H1 (cell line): Measurements from ENCODE around the gene LEPR.

Source experiments
- EP300 ChIP-seq, 2 experiments: IDR thresholded peaks; 1 replicate in 1 of 2; 2 replicates in 1 of 2; pipeline ENCODE4 v1.6.1; 2011 to 2012; ENCODE audit warnings: low read depth in 2 of 2, low read length in 2 of 2, mild to moderate bottlenecking in 2 of 2, borderline replicate concordance in 1 of 2, inconsistent platforms in 1 of 2, moderate library complexity in 1 of 2
- EZH2 ChIP-seq: fragments of 200-600 bp; sonication (generic); IDR thresholded peaks from 2 replicates; pipeline ENCODE4 v1.7.1; 2012; ENCODE audit warnings: low read depth, mild to moderate bottlenecking, moderate library complexity, low read length, inconsistent platforms; ENCODE audit not compliant: severe bottlenecking
- JUN ChIP-seq: IDR thresholded peaks from 2 replicates; pipeline ENCODE4 v1.6.1; 2011; ENCODE audit warnings: low read depth, mild to moderate bottlenecking, improper control_type of control experiment, low read length
- JUND ChIP-seq: IDR thresholded peaks from 2 replicates; pipeline ENCODE4 v1.6.1; 2011; ENCODE audit warnings: mild to moderate bottlenecking, improper control_type of control experiment, low read length
- KDM1A ChIP-seq: fragments of 200-600, 300-600 bp; sonication (generic); IDR thresholded peaks from 2 replicates; pipeline ENCODE4 v1.7.1; 2016; ENCODE audit warnings: mild to moderate bottlenecking, low read length, borderline replicate concordance
- NRF1 ChIP-seq: IDR thresholded peaks from 2 replicates; pipeline ENCODE4 v1.6.1; 2011; ENCODE audit warnings: mild to moderate bottlenecking, low read depth, low read length, improper control_type of control experiment
- POLR2A ChIP-seq, 2 experiments: IDR thresholded peaks; 1 replicate in 1 of 2; 2 replicates in 1 of 2; pipeline ENCODE4 v1.6.1; 2011; ENCODE audit warnings: low read depth in 2 of 2, low read length in 2 of 2, mild to moderate bottlenecking in 2 of 2; ENCODE audit errors: control extremely low read depth in 1 of 2
- POLR2AphosphoS5 ChIP-seq: IDR thresholded peaks from 2 replicates; pipeline ENCODE4 v1.6.1; 2011; ENCODE audit warnings: low read depth, low read length
- TAF1 ChIP-seq: IDR thresholded peaks from 2 replicates; pipeline ENCODE4 v1.6.1; 2011; ENCODE audit warnings: mild to moderate bottlenecking, low read depth, low read length
- TF ChIP-seq, protein P1 (sequence below): IDR thresholded peaks from 2 replicates; pipeline ENCODE4 v1.6.1; 2012; ENCODE audit warnings: inconsistent platforms
- TF ChIP-seq, protein P2 (sequence below), 3 experiments: IDR thresholded peaks; 1 replicate in 2 of 3; 2 replicates in 1 of 3; pipeline versions ENCODE4 v1.5.1 to v1.6.1; 2011; ENCODE audit warnings: low read length in 3 of 3, mild to moderate bottlenecking in 3 of 3, inconsistent platforms in 2 of 3, low read depth in 1 of 3, moderate library complexity in 1 of 3; ENCODE audit not compliant: insufficient read depth in 1 of 3; ENCODE audit errors: control extremely low read depth in 1 of 3

DNA sequence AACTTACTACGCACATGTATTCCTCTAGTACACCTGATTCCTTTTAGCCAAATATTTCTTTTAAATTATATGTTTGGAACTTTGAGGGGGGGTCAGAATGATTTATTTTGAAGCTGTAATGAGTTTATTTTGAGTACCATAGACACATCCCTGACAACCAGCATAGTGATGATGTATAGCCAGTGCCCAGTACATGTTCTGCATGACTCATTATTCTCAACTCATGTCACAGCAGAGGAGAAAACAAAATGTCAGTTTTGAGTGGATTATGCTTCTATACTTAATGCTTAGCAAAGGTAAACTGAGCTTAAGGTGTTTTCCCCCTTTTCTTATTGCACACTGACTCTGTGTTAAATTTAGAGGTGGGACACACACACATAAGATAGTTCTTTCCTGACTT, 22.4 kb upstream of the LEPR start:
- no peak for TF ChIP-seq EP300 (IDR thresholded peaks at IDR 0.05; ENCODE audit: borderline replicate concordance in 1 of 2, low read depth in 2 of 2, low read length in 2 of 2)
- TF ChIP-seq POLR2A (IDR thresholded peaks at IDR 0.05; ENCODE audit: control extremely low read depth in 1 of 2, low read depth in 2 of 2, low read length in 2 of 2): no peak
- no peak for TF ChIP-seq JUN
- TF ChIP-seq, protein P1, sequence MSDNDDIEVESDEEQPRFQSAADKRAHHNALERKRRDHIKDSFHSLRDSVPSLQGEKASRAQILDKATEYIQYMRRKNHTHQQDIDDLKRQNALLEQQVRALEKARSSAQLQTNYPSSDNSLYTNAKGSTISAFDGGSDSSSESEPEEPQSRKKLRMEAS: no peak
- no peak for TF ChIP-seq TAF1
- TF ChIP-seq, protein P2, sequence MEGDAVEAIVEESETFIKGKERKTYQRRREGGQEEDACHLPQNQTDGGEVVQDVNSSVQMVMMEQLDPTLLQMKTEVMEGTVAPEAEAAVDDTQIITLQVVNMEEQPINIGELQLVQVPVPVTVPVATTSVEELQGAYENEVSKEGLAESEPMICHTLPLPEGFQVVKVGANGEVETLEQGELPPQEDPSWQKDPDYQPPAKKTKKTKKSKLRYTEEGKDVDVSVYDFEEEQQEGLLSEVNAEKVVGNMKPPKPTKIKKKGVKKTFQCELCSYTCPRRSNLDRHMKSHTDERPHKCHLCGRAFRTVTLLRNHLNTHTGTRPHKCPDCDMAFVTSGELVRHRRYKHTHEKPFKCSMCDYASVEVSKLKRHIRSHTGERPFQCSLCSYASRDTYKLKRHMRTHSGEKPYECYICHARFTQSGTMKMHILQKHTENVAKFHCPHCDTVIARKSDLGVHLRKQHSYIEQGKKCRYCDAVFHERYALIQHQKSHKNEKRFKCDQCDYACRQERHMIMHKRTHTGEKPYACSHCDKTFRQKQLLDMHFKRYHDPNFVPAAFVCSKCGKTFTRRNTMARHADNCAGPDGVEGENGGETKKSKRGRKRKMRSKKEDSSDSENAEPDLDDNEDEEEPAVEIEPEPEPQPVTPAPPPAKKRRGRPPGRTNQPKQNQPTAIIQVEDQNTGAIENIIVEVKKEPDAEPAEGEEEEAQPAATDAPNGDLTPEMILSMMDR (IDR thresholded peaks at IDR 0.05; ENCODE audit: control extremely low read depth in 1 of 3, insufficient read depth in 1 of 3, low read depth in 1 of 3, low read length in 3 of 3): no peak
- TF ChIP-seq POLR2AphosphoS5: no peak
- TF ChIP-seq EZH2: no peak
- TF ChIP-seq JUND: no peak
- TF ChIP-seq KDM1A: no peak
- TF ChIP-seq NRF1: no peak
